Measurements from ENCODE around the gene GAB2. TPM values are rescaled to one million over a fixed set of nuclear protein-coding genes. Genes with fewer than 3 reads are reported as not detected.
A peak's percentile ranks its signal among the peaks of the same experiment; 100 is the strongest.

GAB2 gene
- total and polyA plus RNA-seq, 2 donors (not counting 1 experiment from before 2014, with no cell fraction given) = 5.8 to 85.9 TPM

- no peaks in the 10 kb centered on the region for H4K20me1 ChIP-seq (ENCODE audit: control insufficient read depth, insufficient read depth, low read length, poor library complexity, severe bottlenecking)
- TF ChIP-seq EZH2 (IDR thresholded peaks at IDR 0.05; ENCODE audit: borderline replicate concordance, insufficient read depth, low read depth, low read length, poor library complexity, severe bottlenecking) = no peak
- TF ChIP-seq, protein P1, sequence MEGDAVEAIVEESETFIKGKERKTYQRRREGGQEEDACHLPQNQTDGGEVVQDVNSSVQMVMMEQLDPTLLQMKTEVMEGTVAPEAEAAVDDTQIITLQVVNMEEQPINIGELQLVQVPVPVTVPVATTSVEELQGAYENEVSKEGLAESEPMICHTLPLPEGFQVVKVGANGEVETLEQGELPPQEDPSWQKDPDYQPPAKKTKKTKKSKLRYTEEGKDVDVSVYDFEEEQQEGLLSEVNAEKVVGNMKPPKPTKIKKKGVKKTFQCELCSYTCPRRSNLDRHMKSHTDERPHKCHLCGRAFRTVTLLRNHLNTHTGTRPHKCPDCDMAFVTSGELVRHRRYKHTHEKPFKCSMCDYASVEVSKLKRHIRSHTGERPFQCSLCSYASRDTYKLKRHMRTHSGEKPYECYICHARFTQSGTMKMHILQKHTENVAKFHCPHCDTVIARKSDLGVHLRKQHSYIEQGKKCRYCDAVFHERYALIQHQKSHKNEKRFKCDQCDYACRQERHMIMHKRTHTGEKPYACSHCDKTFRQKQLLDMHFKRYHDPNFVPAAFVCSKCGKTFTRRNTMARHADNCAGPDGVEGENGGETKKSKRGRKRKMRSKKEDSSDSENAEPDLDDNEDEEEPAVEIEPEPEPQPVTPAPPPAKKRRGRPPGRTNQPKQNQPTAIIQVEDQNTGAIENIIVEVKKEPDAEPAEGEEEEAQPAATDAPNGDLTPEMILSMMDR (IDR thresholded peaks at IDR 0.05) = no peak
- H2AFZ ChIP-seq (ENCODE audit: insufficient read depth, low read depth, low read length, poor library complexity, severe bottlenecking) = no peak overlapping the region
- no peaks in the 10 kb centered on the region for H3K9me3 ChIP-seq (ENCODE audit: control extremely low read depth in 1 of 3, control insufficient read depth in 2 of 3, insufficient read depth in 1 of 3, low read length in 2 of 3)
- no peaks in the 10 kb centered on the region for H3K79me2 ChIP-seq (ENCODE audit: control insufficient read depth, insufficient read depth, low read length)
- H3K9ac ChIP-seq (ENCODE audit: low read length) = no peak overlapping the region
- H3K27ac Mint-ChIP-seq = peak overlapping the region; percentile 83
- H3K4me1 ChIP-seq (ENCODE audit: control insufficient read depth in 2 of 2, insufficient read depth in 2 of 2, low read length in 2 of 2) = peaks cover 51 to 61% of the 10 kb centered on the region in 2 donors
- H3K36me3 ChIP-seq (replicated peaks in 1 of 2; ENCODE audit: control extremely low read depth in 1 of 2, control insufficient read depth in 1 of 2, extremely low read depth in 1 of 2, insufficient read depth in 2 of 2, low read length in 1 of 2) = no peaks in the 10 kb centered on the region
- H3K4me3 Mint-ChIP-seq = peak overlapping the region; percentile 84
- ChIA-PET CTCF (interaction anchor here (0.8 to 6.4 kb wide), 13 partner anchors 8 to 206 kb away, joined by 3 to 143 read pairs (median 4); partner anchors contain the start of gene GAB2), POLR2A (interaction anchor here (1.0 to 4.4 kb wide), 3 partner anchors 9 to 135 kb away, joined by 3 to 48 read pairs (median 24); partner anchors contain the start of gene GAB2)
- H3K4me3 ChIP-seq (ENCODE audit: control extremely low read depth in 1 of 5, extremely low read depth in 1 of 5, insufficient read depth in 1 of 5, low read depth in 2 of 5, low read length in 4 of 5) = peak overlapping the region in 2 of 5 experiments; percentile 11 to 27
- no peaks in the 10 kb centered on the region for H3K27me3 Mint-ChIP-seq
- H3K4me2 ChIP-seq (replicated peaks; ENCODE audit: low read depth, low read length, poor library complexity, severe bottlenecking) = peak overlapping the region; percentile 64
- H3K27me3 ChIP-seq (replicated peaks in 1 of 4; ENCODE audit: control extremely low read depth in 1 of 4, control insufficient read depth in 3 of 4, insufficient read depth in 4 of 4, low read length in 3 of 4) = no peaks in the 10 kb centered on the region
- H3K4me1 Mint-ChIP-seq = peaks cover 67% of the 10 kb centered on the region
- H3K27ac ChIP-seq (ENCODE audit: low read length in 2 of 2) = peak overlapping the region in 1 of 2 donors; percentile 46
- ATAC-seq (ENCODE audit: low read depth) = no peak
- intact Hi-C loops (cut with micrococcal nuclease) = loop anchor here (1.0 to 10.0 kb wide), 2 partner anchors 9 to 604 kb away; partner anchors contain the start of genes AAMDC and RSF1
- H3K9me3 Mint-ChIP-seq (ENCODE audit: insufficient read depth) = no peaks in the 10 kb centered on the region
- DNase-seq = no peak
These were observed 11.6 kb upstream of the GAB2 start for GRCh38 chr11:78429209-78429608.

GRCh38 chr11:78428773-78429172 is 11.2 kb upstream of the GAB2 start:
- H3K27ac ChIP-seq (ENCODE audit: low read length in 2 of 2) = no peak overlapping the region
- no peak overlapping the region for H3K4me3 ChIP-seq (ENCODE audit: control extremely low read depth in 1 of 5, extremely low read depth in 1 of 5, insufficient read depth in 1 of 5, low read depth in 2 of 5, low read length in 4 of 5)
- H3K36me3 ChIP-seq (replicated peaks in 1 of 2; ENCODE audit: control extremely low read depth in 1 of 2, control insufficient read depth in 1 of 2, extremely low read depth in 1 of 2, insufficient read depth in 2 of 2, low read length in 1 of 2) = no peaks in the 10 kb centered on the region
- Mint-ChIP-seq H3K9me3 (ENCODE audit: insufficient read depth) (no peaks in the 10 kb centered on the region), H3K4me1 (peaks cover 71% of the 10 kb centered on the region), H3K27ac (peak overlapping the region; percentile 90), H3K27me3 (no peaks in the 10 kb centered on the region), H3K4me3 (peak overlapping the region; percentile 91)
- H3K4me1 ChIP-seq (ENCODE audit: control insufficient read depth in 2 of 2, insufficient read depth in 2 of 2, low read length in 2 of 2) = peaks cover 55 to 62% of the 10 kb centered on the region in 2 donors
- H3K4me2 ChIP-seq (replicated peaks; ENCODE audit: low read depth, low read length, poor library complexity, severe bottlenecking) = peak overlapping the region; percentile 64
- no peaks in the 10 kb centered on the region for H4K20me1 ChIP-seq (ENCODE audit: control insufficient read depth, insufficient read depth, low read length, poor library complexity, severe bottlenecking)
- no peak overlapping the region for H3K9ac ChIP-seq (ENCODE audit: low read length)
- ChIA-PET POLR2A (interaction anchor here (1.0 to 4.4 kb wide), 3 partner anchors 8 to 136 kb away, joined by 3 to 48 read pairs (median 24); partner anchors contain the start of gene GAB2), CTCF (interaction anchor here (0.8 to 6.4 kb wide), 13 partner anchors 7 to 206 kb away, joined by 3 to 143 read pairs (median 5); partner anchors contain the start of gene GAB2)
- no peaks in the 10 kb centered on the region for H3K27me3 ChIP-seq (replicated peaks in 1 of 4; ENCODE audit: control extremely low read depth in 1 of 4, control insufficient read depth in 3 of 4, insufficient read depth in 4 of 4, low read length in 3 of 4)
- intact Hi-C loops (cut with micrococcal nuclease) = loop anchor here (1.0 to 10.0 kb wide), 3 partner anchors 8 to 604 kb away; partner anchors contain the start of genes AAMDC and RSF1
- ATAC-seq (ENCODE audit: low read depth) = no peak
- TF ChIP-seq EZH2 (IDR thresholded peaks at IDR 0.05; ENCODE audit: borderline replicate concordance, insufficient read depth, low read depth, low read length, poor library complexity, severe bottlenecking) = no peak
- TF ChIP-seq, protein P1 (IDR thresholded peaks at IDR 0.05) = no peak
- WGBS (ENCODE audit: insufficient coverage) = no CpG with 5 or more reads among the region's 3 CpGs
- no peaks in the 10 kb centered on the region for H3K79me2 ChIP-seq (ENCODE audit: control insufficient read depth, insufficient read depth, low read length)
- DNase-seq = no peak
- H2AFZ ChIP-seq (ENCODE audit: insufficient read depth, low read depth, low read length, poor library complexity, severe bottlenecking) = no peak overlapping the region
- H3K9me3 ChIP-seq (ENCODE audit: control extremely low read depth in 1 of 3, control insufficient read depth in 2 of 3, insufficient read depth in 1 of 3, low read length in 2 of 3) = no peaks in the 10 kb centered on the region
